GM15510 (cell line): ENCODE measurements around the gene CYP19A1.

Source experiments
- POLR2A ChIP-seq: IDR thresholded peaks from 3 replicates; pipeline ENCODE4 v1.6.1; 2011; ENCODE audit warnings: borderline replicate concordance; ENCODE audit not compliant: insufficient read length; ENCODE audit errors: extremely low read depth

CYP19A1 gene

DNA sequence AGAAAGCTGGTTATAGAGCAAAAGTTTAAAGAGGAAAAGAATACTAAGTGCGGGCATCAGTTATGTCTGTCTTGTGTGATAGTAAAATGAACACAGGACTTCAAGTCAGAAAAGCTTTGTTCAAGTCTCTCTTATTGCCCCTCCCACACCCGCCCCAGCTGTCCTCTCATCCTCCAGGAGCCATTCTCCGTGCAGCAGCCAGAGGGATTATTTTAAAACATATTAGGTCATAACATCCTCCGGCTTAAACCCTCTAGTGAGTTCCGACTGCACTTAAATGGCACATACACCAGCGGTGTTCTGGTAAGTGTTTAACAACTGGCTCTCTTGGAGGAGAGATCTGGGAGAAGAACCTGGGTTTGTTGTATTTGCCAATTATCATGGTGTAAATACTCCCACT is 138.9 kb downstream of the CYP19A1 start:
- no peak for TF ChIP-seq POLR2A

DNA sequence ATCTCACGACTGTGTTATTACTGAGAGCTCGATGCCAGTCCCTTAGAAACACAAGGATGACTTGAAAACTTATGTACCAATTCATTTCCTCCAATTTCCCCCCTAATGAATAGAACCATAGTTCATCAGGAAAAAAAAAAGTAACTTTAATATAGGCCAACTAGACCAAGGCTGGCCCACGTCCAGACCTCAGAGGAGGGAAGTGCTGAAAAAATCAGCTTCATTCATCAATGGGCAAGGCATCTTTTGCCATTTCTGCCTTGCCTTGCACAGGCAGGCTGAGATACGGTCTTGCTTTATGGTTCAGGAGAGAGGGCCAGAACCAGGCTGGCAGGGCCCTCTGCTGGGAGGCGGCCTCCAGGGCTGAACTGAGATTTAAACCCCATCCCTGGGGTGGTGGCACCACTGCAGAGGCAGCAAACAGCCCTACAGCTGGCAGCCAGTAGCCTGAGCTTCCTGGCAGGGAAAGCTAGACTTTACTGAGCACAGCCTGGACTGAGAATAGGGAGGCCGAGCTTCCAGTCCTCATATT is 139.6 kb downstream of the CYP19A1 start:
- no peak for TF ChIP-seq POLR2A

DNA sequence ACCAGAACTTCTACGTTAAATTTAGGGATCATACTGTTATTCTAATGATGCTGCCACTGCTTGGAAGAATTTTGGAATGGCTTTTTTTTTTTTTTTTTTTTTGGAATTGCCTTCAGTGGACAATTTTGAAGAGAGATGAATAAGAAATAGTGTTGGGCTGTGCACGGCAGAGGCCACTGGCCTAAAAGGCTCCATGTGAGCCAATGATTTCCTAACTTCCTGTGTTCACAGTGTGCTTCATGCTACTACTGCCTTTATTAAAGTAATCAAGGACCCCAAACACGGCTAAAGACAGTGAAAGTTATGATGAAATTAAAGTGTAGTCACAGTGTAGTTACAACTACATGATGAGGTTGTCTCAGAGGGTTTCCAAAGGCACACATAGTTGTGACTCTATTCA is 142.9 kb downstream of the CYP19A1 start:
- TF ChIP-seq POLR2A, result no peak

GRCh38 chr15:51193979-51194378 is 144.4 kb downstream of the CYP19A1 start:
- TF ChIP-seq POLR2A, result no peak

GRCh38 chr15:51193526-51193925 is 144.9 kb downstream of the CYP19A1 start:
- no peak for TF ChIP-seq POLR2A

GRCh38 chr15:51192521-51193280 is 145.7 kb downstream of the CYP19A1 start:
- TF ChIP-seq POLR2A, result no peak

DNA sequence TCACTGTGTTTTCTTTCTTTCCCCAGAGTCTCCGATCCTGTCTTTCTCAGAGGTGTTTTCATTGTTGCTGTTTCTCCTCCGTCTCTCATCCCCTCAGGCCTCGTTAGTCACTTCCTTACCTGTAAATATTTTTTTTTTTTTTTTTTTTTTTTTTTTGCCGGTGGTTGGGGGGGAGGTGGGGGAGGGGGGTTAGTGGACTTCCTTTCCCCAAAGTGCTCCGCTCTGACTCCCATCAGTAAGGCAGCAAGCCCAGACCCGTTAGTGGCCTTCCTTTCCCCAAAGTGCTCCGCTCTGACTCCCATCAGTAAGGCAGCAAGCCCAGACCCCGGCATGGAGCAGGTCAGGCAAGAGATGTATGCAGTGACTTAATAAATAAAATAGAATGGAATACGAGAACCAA is 146.6 kb downstream of the CYP19A1 start:
- TF ChIP-seq POLR2A, result no peak

- no peak for TF ChIP-seq POLR2A
Measured at GRCh38 chr15:51191072-51191670, 147.2 kb downstream of the CYP19A1 start.

- no peak for TF ChIP-seq POLR2A
Measured at GRCh38 chr15:51190424-51191068, 147.8 kb downstream of the CYP19A1 start.

- no peak for TF ChIP-seq POLR2A
Measured at GRCh38 chr15:51189669-51190385, 148.6 kb downstream of the CYP19A1 start.

GRCh38 chr15:51186891-51187290 is 151.5 kb downstream of the CYP19A1 start:
- TF ChIP-seq POLR2A, result no peak

DNA sequence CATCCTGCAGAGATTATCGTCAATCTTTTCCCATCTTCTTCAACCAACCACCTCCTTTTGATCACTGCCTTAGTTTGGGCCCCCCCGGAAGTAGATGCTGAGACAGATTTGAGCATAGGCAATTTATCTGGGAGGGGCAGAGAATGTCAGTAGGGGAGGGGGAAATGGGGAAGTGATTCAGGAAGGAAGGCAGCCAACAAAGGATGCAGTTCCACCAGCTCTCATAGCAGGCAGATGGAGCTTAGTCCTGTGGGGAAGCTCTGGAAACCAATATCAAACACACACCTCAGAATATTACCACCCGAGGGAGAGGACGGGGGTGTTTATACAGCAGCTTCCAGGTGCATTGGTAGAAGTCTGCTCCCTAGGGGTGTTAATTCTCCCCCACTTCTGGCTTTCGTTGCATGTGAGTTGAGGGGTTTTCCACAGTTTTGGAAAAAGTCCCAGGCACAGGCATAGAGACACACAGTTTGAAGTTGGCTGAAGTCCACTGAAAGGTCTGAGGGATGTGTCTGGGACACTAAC is 152.2 kb downstream of the CYP19A1 start:
- TF ChIP-seq POLR2A, result no peak

DNA sequence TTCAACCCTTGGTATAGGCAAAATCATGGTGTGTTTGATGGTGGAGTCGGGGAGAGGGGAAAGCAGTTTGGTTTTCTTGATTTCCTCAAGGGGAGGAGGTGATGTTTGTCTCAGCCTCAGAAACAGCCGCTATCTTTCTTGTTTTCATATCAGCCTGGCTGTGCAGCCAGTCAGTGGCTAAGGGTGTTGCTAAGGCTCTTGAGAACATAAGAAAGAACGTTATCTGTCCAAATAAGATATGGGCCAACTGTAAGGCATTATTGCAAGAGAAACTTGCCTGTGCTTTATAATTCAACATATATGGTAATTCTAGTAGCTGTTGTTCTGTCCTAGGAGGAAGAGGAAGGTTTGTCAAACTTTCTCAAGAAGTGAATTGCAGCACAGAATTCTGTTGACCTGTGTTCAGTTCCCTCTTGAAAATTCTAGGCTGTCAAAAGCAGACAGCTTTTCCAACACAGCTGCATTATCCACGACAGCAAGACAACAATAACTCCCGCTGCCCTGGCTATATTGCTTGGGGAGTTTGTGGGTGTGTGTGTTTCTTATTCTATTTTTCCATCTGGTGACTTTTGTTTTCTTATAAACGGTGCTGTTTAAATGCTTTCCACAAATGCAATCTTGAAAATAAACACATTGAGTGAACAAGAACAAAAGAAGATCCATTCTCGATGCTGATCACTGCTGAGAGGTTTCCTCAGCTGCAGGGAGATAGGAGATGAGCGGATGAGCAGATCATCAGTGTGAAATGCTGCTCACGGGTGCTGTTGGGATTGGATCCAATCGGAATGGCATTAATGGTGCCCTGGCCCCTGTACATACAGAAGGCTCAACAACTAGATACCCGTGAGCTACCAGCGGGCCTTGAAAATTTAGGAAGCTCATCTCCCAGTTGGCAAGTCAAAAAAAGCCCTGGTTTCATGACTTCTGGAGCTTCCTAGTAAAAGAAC is 152.9 kb downstream of the CYP19A1 start:
- no peak for TF ChIP-seq POLR2A

- TF ChIP-seq POLR2A, result no peak
Measured at GRCh38 chr15:51184627-51185026, 153.8 kb downstream of the CYP19A1 start.
